HAP-1 (cell line): ENCODE measurements around the gene DHX35.

Experiments used
- DNase-seq, 2 experiments: peaks; one replicate each; pipeline ENCODE4 v3.0.0-alpha.2; 2016 to 2020; ENCODE audit warnings: low spot score in 2 of 2
- H3K27me3 ChIP-seq: fragments of 250-450 bp; sonication (Bioruptor Pico); 2 replicates; pipeline ENCODE4 v1.5.1; 2020; ENCODE audit warnings: low read depth, mild to moderate bottlenecking, moderate library complexity
- H3K36me3 ChIP-seq: fragments of 250-450 bp; sonication (Bioruptor Pico); replicated peaks from 2 replicates; pipeline ENCODE4 v1.5.1; 2020; ENCODE audit warnings: mild to moderate bottlenecking
- H3K4me1 ChIP-seq: fragments of 250-450 bp; sonication (Bioruptor Pico); 2 replicates; pipeline ENCODE4 v1.5.1; 2020; ENCODE audit warnings: mild to moderate bottlenecking
- H3K4me3 ChIP-seq: fragments of 250-450 bp; sonication (Bioruptor Pico); 2 replicates; pipeline ENCODE4 v1.5.1; 2020; ENCODE audit warnings: mild to moderate bottlenecking, moderate library complexity
- H3K9me3 ChIP-seq: fragments of 250-450 bp; sonication (Bioruptor Pico); 2 replicates; pipeline ENCODE4 v1.5.1; 2020; ENCODE audit warnings: mild to moderate bottlenecking, moderate library complexity
- in situ Hi-C: fragments of 300-500 bp; cut with MboI; formaldehyde crosslinking; loops from 3 replicates; pipeline ENCODE4 v1.14.3; 2020; ENCODE audit warnings: low sequenced_read_pairs, inconsistent platforms, mixed read lengths

Gene DHX35

GRCh38 chr20:38931984-38932383, 30.2 kb upstream of the DHX35 start:
- Histone ChIP-seq H3K4me1 (peaks cover 13% of the 10 kb centered on the region; the same call in 1 of the 2 replicates), H3K4me3 (no peak overlapping the region), H3K9me3 (no peaks in the 10 kb centered on the region), H3K27me3 (no peaks in the 10 kb centered on the region), H3K36me3 (peaks cover 62% of the 10 kb centered on the region)
- no peak for DNase-seq
- in situ Hi-C loops, result no loop called here

- no peaks in the 10 kb centered on the region for H3K9me3 ChIP-seq
- in situ Hi-C loops, result no loop called here
- no peak for DNase-seq
- no peaks in the 10 kb centered on the region for H3K27me3 ChIP-seq
- H3K4me3 ChIP-seq, result no peak overlapping the region
- H3K4me1 ChIP-seq, result peaks cover 14% of the 10 kb centered on the region; the same call in 1 of the 2 replicates
- H3K36me3 ChIP-seq, result peaks cover 65% of the 10 kb centered on the region
These were observed 29.6 kb upstream of the DHX35 start for GRCh38 chr20:38932457-38933120.

- Histone ChIP-seq H3K36me3 (peaks cover 72% of the 10 kb centered on the region), H3K4me3 (no peak overlapping the region), H3K4me1 (peaks cover 15% of the 10 kb centered on the region; the same call in 1 of the 2 replicates), H3K27me3 (no peaks in the 10 kb centered on the region), H3K9me3 (no peaks in the 10 kb centered on the region)
- no peak for DNase-seq
- in situ Hi-C loops, result no loop called here
These were observed 27.6 kb upstream of the DHX35 start for GRCh38 chr20:38934530-38934929.

GRCh38 chr20:38935285-38935684, 26.9 kb upstream of the DHX35 start:
- Histone ChIP-seq H3K9me3 (no peaks in the 10 kb centered on the region), H3K4me3 (no peak overlapping the region), H3K36me3 (peaks cover 74% of the 10 kb centered on the region), H3K4me1 (peaks cover 15% of the 10 kb centered on the region; the same call in 1 of the 2 replicates), H3K27me3 (no peaks in the 10 kb centered on the region)
- in situ Hi-C loops, result no loop called here
- no peak for DNase-seq

- Histone ChIP-seq H3K27me3 (no peaks in the 10 kb centered on the region), H3K9me3 (no peaks in the 10 kb centered on the region), H3K36me3 (peaks cover 75% of the 10 kb centered on the region), H3K4me3 (no peak overlapping the region), H3K4me1 (peaks cover 15% of the 10 kb centered on the region; the same call in 1 of the 2 replicates)
- in situ Hi-C loops, result no loop called here
- no peak for DNase-seq
These were observed 26.2 kb upstream of the DHX35 start for GRCh38 chr20:38935967-38936407.

- Histone ChIP-seq H3K4me1 (peaks cover 9% of the 10 kb centered on the region; the same call in 1 of the 2 replicates), H3K27me3 (no peaks in the 10 kb centered on the region), H3K36me3 (peaks cover 75% of the 10 kb centered on the region), H3K4me3 (no peak overlapping the region), H3K9me3 (no peaks in the 10 kb centered on the region)
- DNase-seq, result no peak
- in situ Hi-C loops, result no loop called here
These were observed 25.1 kb upstream of the DHX35 start for GRCh38 chr20:38937000-38937399.

- DNase-seq, result no peak
- Histone ChIP-seq H3K4me1 (peaks cover 7% of the 10 kb centered on the region; the same call in 1 of the 2 replicates), H3K9me3 (no peaks in the 10 kb centered on the region), H3K27me3 (no peaks in the 10 kb centered on the region), H3K36me3 (peaks cover 81% of the 10 kb centered on the region), H3K4me3 (no peak overlapping the region)
- in situ Hi-C loops, result no loop called here
These were observed 24.1 kb upstream of the DHX35 start for GRCh38 chr20:38937978-38938473.

GRCh38 chr20:38939686-38940085, 22.5 kb upstream of the DHX35 start:
- Histone ChIP-seq H3K9me3 (no peaks in the 10 kb centered on the region), H3K4me3 (no peak overlapping the region), H3K4me1 (peaks cover 7% of the 10 kb centered on the region; the same call in 1 of the 2 replicates), H3K36me3 (peaks cover 89% of the 10 kb centered on the region), H3K27me3 (no peaks in the 10 kb centered on the region)
- no peak for DNase-seq
- in situ Hi-C loops, result no loop called here

GRCh38 chr20:38940644-38941043, 21.5 kb upstream of the DHX35 start:
- peaks cover 92% of the 10 kb centered on the region for H3K36me3 ChIP-seq
- no peak for DNase-seq
- no peaks in the 10 kb centered on the region for H3K9me3 ChIP-seq
- in situ Hi-C loops, result no loop called here
- no peaks in the 10 kb centered on the region for H3K27me3 ChIP-seq
- no peak overlapping the region for H3K4me3 ChIP-seq
- H3K4me1 ChIP-seq, result peaks cover 7% of the 10 kb centered on the region; the same call in 1 of the 2 replicates

- H3K4me1 ChIP-seq, result peaks cover 2% of the 10 kb centered on the region; the same call in 1 of the 2 replicates
- in situ Hi-C loops, result no loop called here
- no peak overlapping the region for H3K4me3 ChIP-seq
- H3K27me3 ChIP-seq, result no peaks in the 10 kb centered on the region
- DNase-seq, result no peak
- no peaks in the 10 kb centered on the region for H3K9me3 ChIP-seq
- peaks cover 92% of the 10 kb centered on the region for H3K36me3 ChIP-seq
These were observed 20.3 kb upstream of the DHX35 start for GRCh38 chr20:38941726-38942389.

- no peaks in the 10 kb centered on the region for H3K27me3 ChIP-seq
- no peak overlapping the region for H3K4me3 ChIP-seq
- no peak for DNase-seq
- H3K4me1 ChIP-seq, result no peaks in the 10 kb centered on the region
- in situ Hi-C loops, result no loop called here
- H3K9me3 ChIP-seq, result no peaks in the 10 kb centered on the region
- H3K36me3 ChIP-seq, result peaks cover 92% of the 10 kb centered on the region
These were observed 17.1 kb upstream of the DHX35 start for GRCh38 chr20:38945012-38945411.

GRCh38 chr20:38946836-38947235, 15.3 kb upstream of the DHX35 start:
- H3K36me3 ChIP-seq, result peaks cover 93% of the 10 kb centered on the region
- no peaks in the 10 kb centered on the region for H3K9me3 ChIP-seq
- no peaks in the 10 kb centered on the region for H3K27me3 ChIP-seq
- no peaks in the 10 kb centered on the region for H3K4me1 ChIP-seq
- no peak overlapping the region for H3K4me3 ChIP-seq
- DNase-seq, result no peak
- in situ Hi-C loops, result no loop called here

- Histone ChIP-seq H3K36me3 (peaks cover 93% of the 10 kb centered on the region), H3K9me3 (no peaks in the 10 kb centered on the region), H3K4me1 (no peaks in the 10 kb centered on the region), H3K4me3 (no peak overlapping the region), H3K27me3 (no peaks in the 10 kb centered on the region)
- in situ Hi-C loops, result no loop called here
- no peak for DNase-seq
These were observed 14.2 kb upstream of the DHX35 start for GRCh38 chr20:38947931-38948362.

GRCh38 chr20:38950254-38950653, 11.9 kb upstream of the DHX35 start:
- H3K36me3 ChIP-seq, result peaks cover 87% of the 10 kb centered on the region

More at GRCh38 chr20:38950254-38950653, 11.9 kb upstream of the DHX35 start:
- no peak for DNase-seq
- in situ Hi-C loops, result no loop called here
- H3K27me3 ChIP-seq, result no peaks in the 10 kb centered on the region
- H3K4me1 ChIP-seq, result no peaks in the 10 kb centered on the region
- no peak overlapping the region for H3K4me3 ChIP-seq
- no peaks in the 10 kb centered on the region for H3K9me3 ChIP-seq
